Fibroblast of gingiva (primary cell): ENCODE measurements around the gene PPP1R14D.
A peak's percentile ranks its signal among the peaks of the same experiment; 100 is the strongest.

Experiments
- DNase-seq: peaks from one replicate; pipeline ENCODE4 v3.0.0-alpha.2; 2011; ENCODE audit warnings: low read depth

PPP1R14D gene

DNA sequence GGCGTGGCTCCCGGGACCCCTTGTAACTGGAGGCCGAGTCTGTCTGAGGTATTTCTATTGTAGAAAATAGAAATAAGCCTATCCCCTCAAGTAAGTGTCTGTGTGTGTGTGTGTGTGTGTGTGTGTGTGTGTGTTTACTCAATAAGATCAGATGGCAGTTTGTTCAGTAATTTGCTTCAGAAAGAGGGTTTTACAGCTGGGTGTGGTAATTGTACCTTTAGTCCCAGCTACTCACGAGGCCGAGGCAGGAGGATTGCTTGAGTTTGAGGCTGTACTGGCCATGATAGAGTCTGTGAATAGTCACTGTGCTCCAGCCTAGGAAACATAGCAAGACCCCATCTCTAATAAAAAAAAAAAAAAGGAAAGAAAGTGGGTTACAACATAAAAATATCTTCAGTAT lies 24.0 kb upstream of the PPP1R14D start:
- no peak for DNase-seq

DNA sequence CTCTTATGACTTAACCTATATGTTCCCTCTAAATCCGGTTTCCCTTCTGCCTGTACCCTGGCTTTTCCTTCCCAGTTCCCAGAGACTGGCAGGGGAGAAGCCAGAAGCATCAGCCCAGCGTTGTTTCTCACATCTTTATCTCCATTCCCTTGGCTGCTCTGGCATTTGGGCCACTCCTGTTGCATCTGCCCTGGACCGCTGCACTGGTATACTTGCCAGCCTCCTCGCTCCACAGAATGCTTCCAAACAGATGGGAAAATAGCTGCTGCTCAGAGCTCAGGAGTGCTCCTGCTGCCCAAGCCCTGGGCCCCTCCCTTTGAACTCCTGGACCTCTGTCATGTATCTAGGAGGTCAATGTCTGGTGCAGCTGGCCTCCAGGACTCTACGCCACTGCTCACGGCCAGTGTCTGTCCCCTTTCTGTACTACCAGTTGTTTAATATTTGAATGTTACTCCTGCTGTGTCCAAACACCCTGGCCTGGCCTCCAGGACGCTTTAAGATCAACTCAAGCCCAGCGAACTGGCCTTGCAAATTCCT lies 22.1 kb upstream of the PPP1R14D start:
- no peak for DNase-seq

DNA sequence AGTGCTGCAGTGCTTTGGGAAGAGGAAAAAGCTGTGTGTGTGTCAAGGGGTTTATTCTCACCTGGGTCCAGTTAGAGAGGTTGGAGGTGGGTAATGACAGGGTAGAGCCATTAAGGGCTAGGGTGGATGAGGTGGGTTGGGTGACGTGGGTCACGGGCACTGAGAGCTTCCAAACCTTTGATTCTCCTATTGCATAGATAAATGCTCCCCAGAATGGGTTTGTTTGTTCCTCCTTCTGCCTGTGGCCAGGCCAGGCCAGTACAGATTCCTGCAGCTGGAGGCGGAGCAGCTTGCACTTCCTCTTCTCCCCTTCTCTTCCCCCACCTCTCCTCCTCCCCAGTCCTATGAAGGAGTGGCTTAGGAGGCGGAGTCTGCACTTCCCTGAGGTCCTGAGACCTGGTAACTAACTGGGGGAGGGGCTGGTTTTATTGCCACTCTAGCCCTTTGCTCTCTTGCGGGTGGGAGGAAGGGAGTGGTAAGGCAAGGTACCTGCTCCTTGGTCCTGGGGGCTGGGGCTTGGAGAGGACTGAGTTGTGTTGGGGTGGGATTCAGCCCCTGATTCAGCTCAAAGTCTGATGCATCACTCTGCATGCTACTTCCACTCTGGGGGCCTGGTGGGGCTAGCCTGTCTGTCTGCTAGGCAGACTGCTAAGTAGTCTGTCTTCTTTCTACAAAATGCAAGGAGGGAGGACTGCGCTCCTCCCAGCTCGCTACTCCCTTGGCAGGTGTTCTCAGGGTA lies 18.9 kb upstream of the PPP1R14D start:
- DNase-seq: no peak

DNA sequence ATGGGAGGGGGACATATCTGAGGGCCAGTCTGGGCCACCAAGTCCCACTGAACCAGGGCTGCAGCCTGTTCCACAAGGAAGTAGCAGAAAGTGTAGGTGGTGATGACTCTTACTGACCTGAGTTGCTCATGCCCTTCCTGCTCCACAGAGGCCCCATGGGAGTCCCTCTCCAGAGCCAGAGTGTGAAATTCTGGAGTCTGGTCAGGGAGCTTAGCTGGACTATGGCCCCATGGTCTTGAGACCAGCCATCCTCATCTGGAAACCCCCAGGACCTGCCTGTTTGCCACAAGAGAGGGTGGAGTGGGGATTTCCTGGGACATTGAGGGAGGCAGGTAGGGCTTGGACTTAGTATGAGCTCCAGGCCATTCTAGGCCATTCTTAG lies 18.3 kb upstream of the PPP1R14D start:
- no peak for DNase-seq

DNA sequence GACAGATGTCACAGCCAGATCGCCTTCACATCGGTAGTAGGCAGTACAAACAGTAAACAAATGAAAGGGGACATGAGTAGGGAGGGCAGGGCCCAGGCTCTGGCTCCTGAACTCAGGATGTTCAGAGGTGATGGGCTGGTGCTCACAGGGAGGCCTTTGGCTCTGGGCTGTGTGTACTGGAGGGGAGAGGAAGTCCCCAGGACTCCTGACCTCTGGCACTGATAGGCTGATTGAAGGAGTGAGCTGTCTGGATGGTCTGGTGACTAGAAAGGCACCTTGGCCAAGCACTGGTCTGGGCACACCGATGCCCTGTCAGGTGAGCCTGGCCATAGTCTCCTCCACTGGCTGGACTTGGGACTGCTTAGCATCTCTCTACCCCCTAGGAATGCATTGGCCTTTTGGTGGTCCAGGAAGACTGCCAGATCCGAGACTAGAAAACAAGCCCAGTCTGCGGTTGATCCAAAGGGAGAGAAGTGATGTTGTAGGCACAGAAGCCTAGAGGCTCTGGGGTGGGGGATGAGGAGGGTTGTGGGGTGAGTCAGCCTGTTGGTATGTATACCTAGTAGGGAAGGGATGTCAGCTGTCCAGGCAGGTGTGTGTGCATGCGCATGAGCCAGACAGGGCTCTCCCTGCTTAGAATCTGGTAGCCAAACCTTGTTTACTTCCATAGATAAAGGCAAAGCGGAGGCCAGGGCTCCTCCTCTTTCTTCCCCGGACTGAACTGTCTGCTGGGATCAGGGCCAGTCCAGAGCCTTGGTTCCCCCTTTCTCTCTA lies 17.2 kb upstream of the PPP1R14D start:
- DNase-seq: no peak

DNA sequence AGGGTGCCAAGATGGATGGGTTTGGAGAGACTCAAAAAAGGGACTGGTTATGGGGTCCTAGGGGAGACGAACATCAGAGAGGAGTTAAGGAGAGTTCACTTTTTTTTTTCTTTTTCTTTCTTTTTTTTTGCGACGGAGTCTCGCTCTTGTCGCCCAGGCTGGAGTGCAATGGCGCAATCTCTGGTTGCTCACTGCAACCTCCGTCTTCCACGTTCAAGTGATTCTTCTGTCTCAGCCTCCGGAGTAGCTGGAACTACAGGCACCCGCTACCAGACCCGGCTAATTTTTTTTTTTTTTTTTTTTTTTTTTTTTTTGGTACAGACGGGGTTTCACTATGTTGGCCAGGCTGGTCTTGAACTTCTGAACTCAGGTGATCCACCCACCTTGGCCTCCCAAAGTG lies 16.5 kb upstream of the PPP1R14D start:
- DNase-seq: no peak

DNA sequence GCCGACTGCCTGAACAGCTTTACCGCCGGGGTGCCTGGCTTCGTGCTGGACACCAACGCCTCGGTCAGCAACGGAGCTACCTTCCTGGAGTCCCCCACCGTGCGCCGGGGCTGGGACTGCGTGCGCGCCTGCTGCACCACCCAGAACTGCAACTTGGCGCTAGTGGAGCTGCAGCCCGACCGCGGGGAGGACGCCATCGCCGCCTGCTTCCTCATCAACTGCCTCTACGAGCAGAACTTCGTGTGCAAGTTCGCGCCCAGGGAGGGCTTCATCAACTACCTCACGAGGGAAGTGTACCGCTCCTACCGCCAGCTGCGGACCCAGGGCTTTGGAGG lies 16.2 kb upstream of the PPP1R14D start:
- no peak for DNase-seq

DNA sequence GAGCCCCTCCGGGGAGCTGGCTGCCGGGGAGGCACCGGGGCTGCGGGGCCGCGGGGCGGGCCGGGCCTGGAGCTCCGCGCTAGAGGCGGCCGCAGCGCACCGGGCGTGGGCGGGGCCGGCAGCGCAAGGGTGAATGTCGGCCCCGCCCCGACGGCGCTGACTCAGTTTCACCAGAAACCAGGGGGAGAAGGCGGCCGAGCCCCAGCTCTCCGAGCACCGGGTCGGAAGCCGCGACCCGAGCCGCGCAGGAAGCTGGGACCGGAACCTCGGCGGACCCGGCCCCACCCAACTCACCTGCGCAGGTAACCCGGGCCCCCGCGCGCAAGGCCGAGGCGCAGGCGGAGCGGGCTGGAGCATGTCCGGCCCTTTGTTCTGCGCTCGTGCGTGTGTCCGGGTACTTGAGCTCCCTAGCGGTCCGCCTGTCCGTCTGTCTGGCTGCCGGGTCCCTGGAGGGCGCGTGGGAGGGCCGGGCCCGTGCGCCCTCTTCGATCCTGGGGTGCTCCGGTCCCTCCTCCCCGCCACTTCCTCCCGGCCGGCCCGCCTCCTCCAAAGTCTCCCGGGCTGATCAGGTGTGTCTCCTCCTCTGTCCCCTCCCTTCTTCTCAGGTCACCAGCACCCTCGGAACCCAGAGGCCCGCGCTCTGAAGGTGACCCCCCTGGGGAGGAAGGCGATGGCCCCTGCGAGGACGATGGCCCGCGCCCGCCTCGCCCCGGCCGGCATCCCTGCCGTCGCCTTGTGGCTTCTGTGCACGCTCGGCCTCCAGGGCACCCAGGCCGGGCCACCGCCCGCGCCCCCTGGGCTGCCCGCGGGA lies 15.6 kb upstream of the PPP1R14D start, which contains the start of gene SPINT1:
Gene SPINT1 (plus strand): TSS at position 164 of the 811 bp plus-strand sequence. CDS start 507 bp downstream, at position 671.
- DNase-seq: no peak

DNA sequence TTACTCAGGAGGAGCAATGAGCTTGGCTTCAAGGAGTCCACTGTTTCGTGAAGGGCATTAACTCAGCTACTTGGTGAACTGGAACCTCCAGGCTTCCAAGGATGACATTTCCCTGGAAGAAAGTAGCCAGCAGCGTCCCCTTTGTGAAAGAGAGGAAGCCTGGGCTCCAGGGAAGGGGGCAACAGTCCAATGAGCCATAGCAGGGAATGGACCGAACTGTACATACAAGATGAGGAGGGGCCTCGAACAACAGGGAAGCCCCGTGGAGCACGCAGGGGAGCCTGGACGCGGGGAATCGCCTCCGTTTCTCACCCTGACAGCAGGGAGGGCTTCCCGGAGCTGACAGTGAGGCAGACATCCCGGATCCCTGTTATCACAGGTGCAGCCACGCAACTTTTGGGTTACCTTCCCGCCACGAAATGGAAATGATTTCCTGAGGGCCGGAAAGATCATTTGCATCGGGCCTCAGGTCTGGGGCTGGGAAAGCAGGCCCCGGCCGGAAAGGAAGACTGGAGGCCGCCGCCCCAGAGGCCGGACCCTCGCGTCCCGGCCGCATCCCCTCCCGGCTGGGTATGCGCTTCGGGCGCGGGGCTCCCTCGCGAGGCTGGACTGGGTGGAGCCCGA lies 14.9 kb upstream of the PPP1R14D start:
- DNase-seq: no peak

DNA sequence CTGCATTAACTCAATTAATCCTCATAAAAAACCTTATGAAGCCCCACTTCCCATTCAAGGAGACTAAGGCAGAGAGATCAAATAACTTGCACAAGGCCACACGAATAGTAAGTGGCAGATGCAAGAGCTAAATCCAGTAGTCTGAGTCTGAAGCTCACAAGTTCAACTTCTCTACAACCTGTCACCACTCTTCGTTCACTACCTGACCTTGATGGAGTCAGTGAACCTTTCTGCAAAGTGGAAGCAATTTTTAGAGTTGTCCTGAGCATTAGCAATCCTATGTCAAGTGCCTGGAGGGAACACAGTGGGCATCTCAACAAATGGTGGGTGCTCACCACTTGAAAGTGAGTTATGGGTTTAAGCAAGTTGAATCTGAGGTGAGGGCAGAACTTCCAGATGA lies 13.2 kb upstream of the PPP1R14D start:
- no peak for DNase-seq

DNA sequence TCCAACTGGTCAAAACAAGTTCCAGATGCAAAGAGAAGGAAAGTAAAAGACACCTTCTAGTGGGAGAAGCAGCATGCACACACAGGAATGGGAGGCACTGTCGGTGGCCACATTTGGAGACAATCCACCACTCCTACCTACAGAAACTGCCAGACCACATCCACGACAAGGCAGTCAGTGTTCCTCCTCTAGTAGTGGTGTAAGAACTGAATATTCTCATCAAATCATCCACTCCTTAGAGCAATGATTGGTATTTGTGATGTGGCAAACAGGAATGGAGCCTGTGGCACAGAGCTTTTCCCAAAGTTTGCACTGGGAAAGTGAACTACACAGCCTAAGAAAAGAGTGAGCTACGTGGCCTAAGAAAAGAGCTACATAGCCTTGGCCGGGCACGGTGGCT lies 10.2 kb upstream of the PPP1R14D start:
- no peak for DNase-seq

DNA sequence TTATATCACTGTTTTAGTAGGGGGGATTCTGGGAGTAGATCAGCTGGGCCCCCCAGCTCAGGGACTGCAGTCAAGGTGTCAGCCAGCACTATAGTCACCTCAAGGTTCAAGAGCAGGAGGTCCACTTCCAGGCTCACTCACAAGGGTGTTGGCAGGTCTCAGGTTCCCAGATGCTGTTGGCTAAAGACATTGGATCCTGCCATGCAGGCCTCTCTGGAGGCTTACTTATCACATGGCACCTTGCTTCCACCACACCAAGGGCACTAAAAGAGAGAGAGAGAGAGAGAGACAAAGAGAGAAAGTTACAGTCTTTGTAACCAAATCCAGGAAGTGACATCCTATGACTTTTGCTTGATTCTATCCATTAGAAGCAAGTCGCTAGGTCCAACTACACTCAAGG lies 7.5 kb upstream of the PPP1R14D start:
- DNase-seq: no peak

DNA sequence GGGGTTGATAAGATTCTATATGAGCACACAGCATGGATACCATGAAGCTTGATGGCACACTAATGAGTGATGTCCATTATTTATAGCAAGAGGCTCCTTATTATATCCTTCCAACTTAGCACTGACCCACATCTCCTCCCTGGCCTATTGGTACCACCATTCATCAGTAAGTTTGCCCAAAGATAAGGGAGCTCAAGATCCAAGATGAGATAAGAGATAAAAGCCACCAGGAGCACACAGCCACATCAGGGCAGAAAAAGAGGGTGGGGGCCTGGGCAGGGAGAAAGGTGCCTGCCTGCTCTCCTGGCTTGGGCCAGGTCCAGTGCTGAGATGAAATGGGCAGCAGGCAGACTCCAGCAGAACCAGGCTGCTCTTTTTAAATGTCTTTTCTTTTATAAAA lies 4.4 kb upstream of the PPP1R14D start:
- no peak for DNase-seq

DNA sequence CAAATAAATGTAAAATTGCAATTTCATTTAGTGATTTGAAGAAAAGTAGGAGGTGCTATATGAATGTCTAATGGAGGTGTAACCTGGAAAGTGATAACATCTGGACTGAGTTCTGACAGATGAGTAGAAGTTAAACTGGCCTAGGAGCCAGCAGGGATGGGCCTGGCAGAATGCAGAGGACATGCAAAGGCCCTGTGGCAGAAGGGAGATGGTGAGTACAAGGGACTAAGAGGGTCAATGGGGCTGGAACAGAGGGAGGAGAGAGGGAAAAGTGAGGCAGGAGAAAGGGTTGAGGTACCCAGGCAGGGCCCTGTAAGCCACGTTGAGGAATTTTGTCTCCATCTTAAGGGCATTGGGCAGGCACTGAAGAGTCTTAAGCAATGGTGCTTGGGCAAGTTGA lies 3.4 kb upstream of the PPP1R14D start:
- DNase-seq: no peak

DNA sequence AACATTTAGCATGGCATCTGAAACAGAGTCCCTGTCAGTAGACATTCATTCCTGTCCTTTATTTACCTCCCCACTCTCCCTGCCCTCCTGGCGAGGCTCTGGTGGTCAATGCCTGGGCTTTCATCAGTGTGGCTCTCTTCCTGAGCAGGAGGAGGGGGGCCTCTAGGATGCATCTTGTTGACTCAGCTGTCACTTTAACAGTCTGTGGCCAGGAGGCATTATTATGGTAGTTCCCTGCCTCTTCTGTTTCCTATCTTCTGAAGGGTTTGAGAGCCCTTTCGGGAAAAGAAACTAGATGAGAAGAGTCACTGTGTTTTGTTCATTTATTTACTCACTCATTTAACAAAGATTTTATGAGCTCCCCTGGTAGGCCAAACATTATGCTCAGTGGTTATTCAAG lies 2.4 kb upstream of the PPP1R14D start:
- DNase-seq: no peak

DNA sequence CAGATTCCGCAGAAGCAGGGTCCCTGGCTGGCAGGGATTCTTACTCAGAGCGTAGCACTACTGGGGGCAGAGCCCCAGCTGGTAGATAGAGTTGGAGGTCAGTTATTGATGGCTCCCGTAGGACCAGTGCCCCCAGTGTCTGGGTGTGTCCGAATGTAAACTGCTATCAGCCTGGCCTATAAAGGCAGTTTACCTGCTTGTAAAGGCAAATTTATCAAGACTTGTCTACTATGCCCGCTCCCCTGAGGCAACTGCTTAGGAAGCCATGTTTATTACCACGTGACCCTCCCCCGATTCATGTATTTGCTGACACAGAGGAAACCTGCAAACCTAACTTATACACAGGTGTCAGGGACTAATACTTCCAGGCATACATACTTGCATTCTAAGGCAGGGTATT lies 607 bp upstream of the PPP1R14D start:
- DNase-seq: no peak

DNA sequence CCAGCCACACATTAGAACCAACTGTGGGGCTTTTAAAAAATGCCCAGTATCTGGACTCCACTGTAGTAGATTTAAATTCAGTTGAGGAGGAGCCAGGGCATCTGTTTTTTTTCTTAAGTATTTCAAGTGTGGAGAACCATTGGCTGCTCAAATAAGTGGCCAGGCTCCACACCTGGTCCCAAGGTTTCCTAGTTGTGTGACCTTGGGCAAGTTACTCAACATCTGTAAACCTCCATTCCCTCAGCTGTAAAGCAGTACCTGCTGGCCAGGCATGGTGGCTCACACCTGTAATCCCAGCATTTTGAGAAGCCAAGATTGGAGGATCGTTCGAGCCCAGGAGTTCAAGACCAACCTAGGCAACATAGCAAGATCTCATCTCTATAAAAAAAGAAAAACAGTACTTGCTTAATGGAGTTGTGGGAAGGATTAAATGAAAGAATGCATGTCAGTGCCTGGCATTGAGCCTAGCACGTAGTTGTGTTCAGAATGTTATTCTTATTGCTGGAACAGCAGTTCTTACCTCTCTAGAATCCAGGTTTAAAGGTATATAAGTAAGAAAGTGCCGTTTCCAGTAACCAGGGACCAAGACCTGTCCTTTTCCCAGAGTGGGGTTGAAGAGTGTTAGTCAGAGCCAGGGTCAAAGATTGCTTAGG lies 2.0 kb downstream of the PPP1R14D start:
- DNase-seq: no peak

DNA sequence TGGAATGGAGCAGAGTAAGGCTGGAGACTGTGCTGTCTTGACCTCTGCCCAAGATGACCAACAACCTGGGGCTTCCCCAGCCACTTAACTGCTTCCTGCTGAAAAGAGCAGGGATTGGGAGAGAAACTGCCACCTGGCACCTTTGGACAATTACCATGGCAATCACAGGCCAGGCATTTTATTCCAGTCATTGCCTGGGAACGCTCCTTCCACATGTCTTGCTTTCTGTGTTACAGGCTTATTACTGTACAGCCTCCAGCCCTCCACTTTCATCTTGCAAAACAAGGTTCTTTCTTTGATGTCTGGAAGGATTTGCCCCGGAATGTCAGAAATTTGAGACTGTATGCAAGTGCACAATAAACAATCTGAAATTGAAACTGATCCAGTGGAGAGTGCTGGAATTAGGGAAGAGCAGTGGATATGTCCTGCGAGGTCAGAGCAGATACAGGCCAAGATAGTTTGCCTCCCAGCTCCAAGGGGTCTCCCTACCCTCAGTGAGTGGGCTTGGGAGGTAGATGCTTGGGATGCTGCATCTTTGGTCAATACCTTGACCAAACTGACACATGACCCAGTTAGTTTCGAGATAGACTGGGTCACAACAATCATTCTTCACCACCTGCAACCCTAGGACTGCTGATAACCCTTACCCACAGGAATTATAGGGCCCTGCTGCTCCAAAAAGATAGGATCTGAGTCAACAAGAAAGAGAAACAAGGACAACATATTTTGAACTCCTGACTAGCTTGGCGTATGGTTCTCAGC lies 2.7 kb downstream of the PPP1R14D start:
- DNase-seq: peak; percentile 49

DNA sequence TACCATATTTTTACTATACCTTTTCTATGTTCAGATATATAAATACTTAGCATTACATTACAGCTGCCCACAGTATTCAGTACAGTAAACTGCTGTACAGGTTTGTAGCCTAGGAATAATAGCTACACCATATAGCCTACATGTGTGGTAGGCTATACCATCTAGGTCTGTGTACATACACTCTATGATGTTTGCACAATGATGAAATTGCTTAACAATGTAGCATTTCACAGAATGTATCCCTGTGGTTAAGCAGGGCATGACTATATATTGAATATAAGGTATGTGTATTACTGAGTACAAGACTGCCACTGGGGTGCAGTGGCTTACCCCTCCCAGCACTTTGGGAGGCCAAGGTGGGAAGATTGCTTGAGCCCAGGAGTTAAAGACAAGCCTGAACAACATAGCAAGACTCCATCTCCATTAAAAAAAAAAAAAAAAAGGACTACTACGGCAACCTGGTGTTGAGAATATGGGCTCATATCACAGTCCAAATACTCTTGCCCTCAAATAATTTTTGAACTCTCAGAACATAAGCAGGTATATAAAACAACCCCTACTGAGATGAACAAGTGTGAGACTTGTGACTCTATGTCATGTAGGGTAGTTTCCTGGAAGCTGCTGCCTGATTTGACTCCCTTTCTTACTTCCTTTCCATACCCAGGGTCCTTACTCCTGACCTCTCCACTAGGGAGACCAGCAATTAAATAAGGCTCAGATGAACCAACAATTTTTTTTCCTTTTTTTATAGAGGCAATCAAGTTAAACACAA lies 4.8 kb downstream of the PPP1R14D start:
- no peak for DNase-seq

DNA sequence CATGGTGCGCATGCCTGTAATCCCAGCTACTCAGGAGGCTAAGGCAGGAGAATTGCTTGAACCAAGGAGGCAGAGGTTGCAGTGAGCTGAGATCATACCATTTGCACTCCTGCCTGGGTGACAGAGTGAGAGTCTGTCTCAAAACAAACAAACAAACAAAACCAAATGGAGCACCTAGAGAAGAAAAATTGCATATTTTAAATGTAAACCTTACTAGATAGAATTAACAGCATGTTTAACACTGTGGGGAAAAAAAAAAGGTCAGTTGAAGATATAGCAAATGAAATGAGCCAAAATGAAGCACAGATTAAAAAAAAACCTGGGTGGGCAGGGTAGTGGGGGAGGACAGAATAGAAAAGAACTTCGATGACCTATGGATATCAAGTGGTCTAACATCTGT lies 7.3 kb downstream of the PPP1R14D start:
- DNase-seq: no peak
